OCI-LY7 (cell line): ENCODE data around the gene DZIP1L.
"Not testable (repeated sequence)": the region's sequence is repeated elsewhere in the genome, so short reads cannot be mapped to it uniquely, and the experiment has no call there.

Source experiments
- CTCF ChIP-seq: fragments of 200-600 bp; sonication (generic); conservative IDR thresholded peaks from 2 replicates; pipeline ENCODE4 v1.5.1; 2014; ENCODE audit warnings: mild to moderate bottlenecking, antibody characterized with exemption, low read length, moderate library complexity, mixed read lengths
- EZH2phosphoT487 ChIP-seq: fragments of 200-600 bp; sonication (generic); IDR thresholded peaks from 2 replicates; pipeline ENCODE4 v1.6.1; 2018; ENCODE audit warnings: low read depth, borderline replicate concordance, mild to moderate bottlenecking, mixed run types, antibody characterized with exemption, low read length, moderate library complexity, mixed read lengths

GRCh38 chr3:138142181-138142580 is 26.8 kb upstream of the DZIP1L start:
- not testable (repeated sequence) for TF ChIP-seq CTCF, EZH2phosphoT487
